ENCODE data around the gene RAD51D. TPM values are rescaled to one million over a fixed set of nuclear protein-coding genes. Genes with fewer than 3 reads are reported as not detected.
A peak's percentile ranks its signal among the peaks of the same experiment; 100 is the strongest.

Gene RAD51D
- polyA plus RNA-seq, 1 donor from 2014 or later = 19.0 TPM

- Histone ChIP-seq H3K27ac (ENCODE audit: low read length) (peak overlapping the region; percentile 26), H4K20me1 (ENCODE audit: insufficient read depth) (no peaks in the 10 kb centered on the region), H3K9me3 (ENCODE audit: low read length) (no peaks in the 10 kb centered on the region), H3K79me2 (replicated peaks; ENCODE audit: insufficient read depth, low read length) (no peaks in the 10 kb centered on the region), H3F3A (ENCODE audit: insufficient read depth, low read length, poor library complexity, severe bottlenecking) (no peaks in the 10 kb centered on the region), H3K27me3 (ENCODE audit: insufficient read depth, low read depth, low read length) (no peaks in the 10 kb centered on the region), H3K4me2 (ENCODE audit: low read length) (peak overlapping the region; percentile 16), H2AFZ (ENCODE audit: low read depth, low read length) (no peak overlapping the region), H3K4me3 (ENCODE audit: low read length) (peak overlapping the region; percentile 42), H3K9me2 (ENCODE audit: insufficient read depth, low read length) (no peaks in the 10 kb centered on the region), H3K9ac (ENCODE audit: low read length) (no peak overlapping the region), H3K36me3 (ENCODE audit: insufficient read depth, low read length) (no peaks in the 10 kb centered on the region)
- TF ChIP-seq TAF1 (IDR thresholded peaks at IDR 0.05; ENCODE audit: low read depth) (no peak), EP300 (conservative IDR thresholded peaks at IDR 0.05; ENCODE audit: poor library complexity, severe bottlenecking) (peak; percentile 76)
- TF ChIP-seq, protein P1, sequence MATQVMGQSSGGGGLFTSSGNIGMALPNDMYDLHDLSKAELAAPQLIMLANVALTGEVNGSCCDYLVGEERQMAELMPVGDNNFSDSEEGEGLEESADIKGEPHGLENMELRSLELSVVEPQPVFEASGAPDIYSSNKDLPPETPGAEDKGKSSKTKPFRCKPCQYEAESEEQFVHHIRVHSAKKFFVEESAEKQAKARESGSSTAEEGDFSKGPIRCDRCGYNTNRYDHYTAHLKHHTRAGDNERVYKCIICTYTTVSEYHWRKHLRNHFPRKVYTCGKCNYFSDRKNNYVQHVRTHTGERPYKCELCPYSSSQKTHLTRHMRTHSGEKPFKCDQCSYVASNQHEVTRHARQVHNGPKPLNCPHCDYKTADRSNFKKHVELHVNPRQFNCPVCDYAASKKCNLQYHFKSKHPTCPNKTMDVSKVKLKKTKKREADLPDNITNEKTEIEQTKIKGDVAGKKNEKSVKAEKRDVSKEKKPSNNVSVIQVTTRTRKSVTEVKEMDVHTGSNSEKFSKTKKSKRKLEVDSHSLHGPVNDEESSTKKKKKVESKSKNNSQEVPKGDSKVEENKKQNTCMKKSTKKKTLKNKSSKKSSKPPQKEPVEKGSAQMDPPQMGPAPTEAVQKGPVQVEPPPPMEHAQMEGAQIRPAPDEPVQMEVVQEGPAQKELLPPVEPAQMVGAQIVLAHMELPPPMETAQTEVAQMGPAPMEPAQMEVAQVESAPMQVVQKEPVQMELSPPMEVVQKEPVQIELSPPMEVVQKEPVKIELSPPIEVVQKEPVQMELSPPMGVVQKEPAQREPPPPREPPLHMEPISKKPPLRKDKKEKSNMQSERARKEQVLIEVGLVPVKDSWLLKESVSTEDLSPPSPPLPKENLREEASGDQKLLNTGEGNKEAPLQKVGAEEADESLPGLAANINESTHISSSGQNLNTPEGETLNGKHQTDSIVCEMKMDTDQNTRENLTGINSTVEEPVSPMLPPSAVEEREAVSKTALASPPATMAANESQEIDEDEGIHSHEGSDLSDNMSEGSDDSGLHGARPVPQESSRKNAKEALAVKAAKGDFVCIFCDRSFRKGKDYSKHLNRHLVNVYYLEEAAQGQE (IDR thresholded peaks at IDR 0.05; ENCODE audit: borderline replicate concordance) = no peak
Observed at GRCh38 chr17:35073991-35074627, 45.6 kb downstream of the RAD51D start.

DNA sequence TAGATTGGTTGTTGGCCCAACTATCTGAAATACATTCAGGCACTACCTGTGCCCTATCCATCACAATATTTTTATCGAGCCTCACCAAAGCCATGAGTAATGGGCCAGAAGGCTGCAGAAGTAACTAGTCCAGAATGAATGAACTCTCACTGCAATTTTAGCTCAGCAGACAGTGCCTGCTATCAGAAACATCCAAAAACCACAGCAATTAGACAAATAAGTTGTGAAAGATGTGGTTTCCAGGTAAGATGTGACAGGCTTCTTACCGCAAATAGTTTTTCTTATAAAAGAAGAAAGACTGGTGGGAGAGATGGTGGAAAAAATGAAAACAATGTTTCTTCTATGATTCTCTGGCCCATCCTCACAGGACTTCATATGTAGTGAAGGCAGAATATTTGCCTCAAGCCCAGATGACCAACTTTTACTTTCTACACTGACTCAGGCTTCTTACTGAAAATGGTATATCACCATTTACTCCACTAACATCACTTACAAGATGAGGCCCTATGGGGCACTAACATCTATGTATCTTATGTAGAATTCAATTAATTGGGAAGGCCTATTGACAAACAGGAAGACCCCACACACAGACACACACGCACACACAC is 46.4 kb downstream of the RAD51D start:
- Histone ChIP-seq H3K79me2 (replicated peaks; ENCODE audit: insufficient read depth, low read length) (no peaks in the 10 kb centered on the region), H3K4me2 (ENCODE audit: low read length) (no peak overlapping the region), H3K4me3 (ENCODE audit: low read length) (peak overlapping the region; percentile 42), H3K9me3 (ENCODE audit: low read length) (no peaks in the 10 kb centered on the region), H3F3A (ENCODE audit: insufficient read depth, low read length, poor library complexity, severe bottlenecking) (no peaks in the 10 kb centered on the region), H3K9me2 (ENCODE audit: insufficient read depth, low read length) (no peaks in the 10 kb centered on the region), H3K27ac (ENCODE audit: low read length) (no peak overlapping the region), H3K27me3 (ENCODE audit: insufficient read depth, low read depth, low read length) (no peaks in the 10 kb centered on the region), H3K36me3 (ENCODE audit: insufficient read depth, low read length) (no peaks in the 10 kb centered on the region), H4K20me1 (ENCODE audit: insufficient read depth) (no peaks in the 10 kb centered on the region), H2AFZ (ENCODE audit: low read depth, low read length) (no peak overlapping the region), H3K9ac (ENCODE audit: low read length) (no peak overlapping the region)
- TF ChIP-seq POLR2AphosphoS5 (IDR thresholded peaks at IDR 0.05) (no peak), EP300 (conservative IDR thresholded peaks at IDR 0.05; ENCODE audit: poor library complexity, severe bottlenecking) (no peak), CTCF (IDR thresholded peaks at IDR 0.05; ENCODE audit: poor library complexity, severe bottlenecking) (no peak), MXI1 (conservative IDR thresholded peaks at IDR 0.05; ENCODE audit: poor library complexity, severe bottlenecking) (no peak), RAD21 (conservative IDR thresholded peaks at IDR 0.05) (no peak), SMC3 (conservative IDR thresholded peaks at IDR 0.05; ENCODE audit: poor library complexity) (no peak), TAF1 (IDR thresholded peaks at IDR 0.05; ENCODE audit: low read depth) (no peak), EZH2 (IDR thresholded peaks at IDR 0.05; ENCODE audit: borderline replicate concordance, insufficient read depth, low read length, poor library complexity, severe bottlenecking) (no peak)
- TF ChIP-seq, protein P1 (IDR thresholded peaks at IDR 0.05; ENCODE audit: borderline replicate concordance) = no peak

Measured in neural cell (in vitro differentiated cells).